IMR-90 (cell line): ENCODE measurements around the gene OR5P2. TPM values are rescaled to one million over a fixed set of nuclear protein-coding genes. Genes with fewer than 3 reads are reported as not detected.
"Not testable (repeated sequence)": the region's sequence is repeated elsewhere in the genome, so short reads cannot be mapped to it uniquely, and the experiment has no call there.

ENCODE experiments used
- ATAC-seq: fragments of 200-7000 bp; cut with Tn5 transposase; 2 replicates; pipeline ENCODE4 v1.9.1; 2020; ENCODE audit warnings: low read depth, mild to moderate bottlenecking, moderate library complexity
- BruUV-seq: library from RNA; stranded (reverse); fragments of 400-500 nt; replicated peaks from 2 replicates; lab custom pipeline; 2021; lab: Mats Ljungman, UMichigan
- CTCF ChIA-PET: fragments of 300-600 bp; formaldehyde crosslinking; extraction: SDS; loops from one replicate; lab custom pipeline; 2021; ENCODE audit warnings: antibody characterized with exemption; lab: Yijun Ruan, JAX
- POLR2A ChIA-PET: fragments of 300-600 bp; sonication (Branson Sonifier 250); formaldehyde crosslinking; loops from one replicate; lab custom pipeline; 2022; ENCODE audit warnings: antibody characterized with exemption; ENCODE audit not compliant: unreplicated experiment; lab: Charles Lee
- DNase-seq: peaks from one replicate; pipeline ENCODE4 v3.0.0; 2013
- H2AFZ ChIP-seq: replicated peaks from 2 replicates; pipeline ENCODE3; 2013; ENCODE audit warnings: low read length, mild to moderate bottlenecking; ENCODE audit not compliant: poor library complexity
- H2AK5ac ChIP-seq: 2 replicates; pipeline ENCODE4 v1.6.1; 2013; ENCODE audit warnings: low read depth, low read length, inconsistent platforms
- H2AK9ac ChIP-seq: replicated peaks from 2 replicates; pipeline ENCODE3; 2013; ENCODE audit warnings: mild to moderate bottlenecking, low read depth, low read length, moderate library complexity; ENCODE audit not compliant: poor library complexity
- H2BK120ac ChIP-seq: 2 replicates; pipeline ENCODE4 v1.6.1; 2013; ENCODE audit warnings: low read depth, low read length, inconsistent platforms
- H2BK15ac ChIP-seq: 3 replicates; pipeline ENCODE4 v1.6.1; 2013; ENCODE audit warnings: low read depth, low read length, inconsistent platforms
- H2BK20ac ChIP-seq: 2 replicates; pipeline ENCODE4 v1.6.1; 2013; ENCODE audit warnings: low read depth, mild to moderate bottlenecking, inconsistent platforms, low read length, moderate library complexity
- H2BK5ac ChIP-seq: 2 replicates; pipeline ENCODE4 v1.6.1; 2013; ENCODE audit warnings: mild to moderate bottlenecking, low read depth, low read length, inconsistent platforms; ENCODE audit not compliant: poor library complexity, severe bottlenecking
- H3K14ac ChIP-seq: replicated peaks from 2 replicates; pipeline ENCODE4 v1.6.1; 2013; ENCODE audit warnings: low read depth, low read length, inconsistent platforms
- H3K18ac ChIP-seq: 2 replicates; pipeline ENCODE4 v1.6.1; 2013; ENCODE audit warnings: low read depth, low read length, control low read depth
- H3K23ac ChIP-seq: 2 replicates; pipeline ENCODE4 v1.6.1; 2013; ENCODE audit warnings: low read depth, low read length, inconsistent platforms
- H3K27ac ChIP-seq: 2 replicates; pipeline ENCODE4 v1.5.1; 2013; ENCODE audit warnings: mild to moderate bottlenecking, control low read depth, low read length; ENCODE audit not compliant: insufficient read depth
- H3K27me3 ChIP-seq: 2 replicates; pipeline ENCODE4 v1.6.1; 2013; ENCODE audit warnings: low read length; ENCODE audit not compliant: control insufficient read depth, insufficient read depth
- H3K36me3 ChIP-seq: 2 replicates; pipeline ENCODE4 v1.6.1; 2013; ENCODE audit warnings: low read length, mixed read lengths; ENCODE audit not compliant: control insufficient read depth, insufficient read depth
- H3K4ac ChIP-seq: 2 replicates; pipeline ENCODE4 v1.6.1; 2013; ENCODE audit warnings: low read depth, low read length, inconsistent platforms
- H3K4me1 ChIP-seq: 2 replicates; pipeline ENCODE4 v1.6.1; 2013; ENCODE audit warnings: low read length, mixed read lengths; ENCODE audit not compliant: control insufficient read depth, insufficient read depth
- H3K4me2 ChIP-seq: 2 replicates; pipeline ENCODE4 v1.6.1; 2013; ENCODE audit warnings: low read depth, mild to moderate bottlenecking, control low read depth, low read length, moderate library complexity
- H3K4me3 ChIP-seq: 2 replicates; pipeline ENCODE4 v1.5.1; 2013; ENCODE audit warnings: low read depth, mild to moderate bottlenecking, control low read depth, low read length, moderate library complexity; ENCODE audit not compliant: insufficient read depth
- H3K56ac ChIP-seq: 2 replicates; pipeline ENCODE4 v1.6.1; 2013; ENCODE audit warnings: low read length, inconsistent platforms; ENCODE audit not compliant: insufficient read depth; ENCODE audit errors: extremely low read depth
- H3K79me1 ChIP-seq, 2 experiments: 2 replicates each; pipeline ENCODE4 v1.6.1; 2013; ENCODE audit warnings: low read length in 2 of 2, inconsistent platforms in 1 of 2, low read depth in 1 of 2
- H3K9ac ChIP-seq: 2 replicates; pipeline ENCODE4 v1.6.1; 2013; ENCODE audit warnings: low read depth, low read length, control low read depth
- H3K9me1 ChIP-seq: 2 replicates; pipeline ENCODE4 v1.6.1; 2013; ENCODE audit warnings: low read length, inconsistent platforms; ENCODE audit not compliant: insufficient read depth
- H3K9me3 ChIP-seq: 2 replicates; pipeline ENCODE4 v1.6.1; 2013; ENCODE audit warnings: low read length; ENCODE audit not compliant: control insufficient read depth, insufficient read depth
- H4K20me1 ChIP-seq: 2 replicates; pipeline ENCODE4 v1.6.1; 2013; ENCODE audit warnings: low read length, inconsistent platforms; ENCODE audit not compliant: insufficient read depth
- H4K5ac ChIP-seq: 2 replicates; pipeline ENCODE4 v1.6.1; 2013; ENCODE audit warnings: mild to moderate bottlenecking, low read depth, low read length, control low read depth
- H4K8ac ChIP-seq, 2 experiments: 2 replicates each; pipeline ENCODE4 v1.6.1; 2013; ENCODE audit warnings: low read depth in 2 of 2, low read length in 2 of 2, control low read depth in 1 of 2, inconsistent platforms in 1 of 2
- H4K91ac ChIP-seq: 2 replicates; pipeline ENCODE4 v1.6.1; 2013; ENCODE audit warnings: low read depth, low read length, inconsistent platforms; ENCODE audit not compliant: insufficient read depth
- CHD1 ChIP-seq: IDR thresholded peaks from 2 replicates; pipeline ENCODE4 v1.6.1; 2012; ENCODE audit warnings: low read depth, low read length, improper control_type of control experiment
- CTCF ChIP-seq: conservative IDR thresholded peaks from 2 replicates; pipeline ENCODE4 v1.5.1; 2012; ENCODE audit warnings: mild to moderate bottlenecking, low read depth, low read length, improper control_type of control experiment
- MAFK ChIP-seq: IDR thresholded peaks from 2 replicates; pipeline ENCODE4 v1.6.1; 2012; ENCODE audit warnings: low read depth, low read length, improper control_type of control experiment
- NFE2L2 ChIP-seq: fragments of 150-350 bp; IDR thresholded peaks from 2 replicates; pipeline ENCODE4 v1.6.1; 2016; ENCODE audit warnings: low read depth, mild to moderate bottlenecking, low read length
- SMC3 ChIP-seq: fragments of 150-350 bp; IDR thresholded peaks from 2 replicates; pipeline ENCODE4 v1.6.1; 2016; ENCODE audit warnings: low read depth, mild to moderate bottlenecking, antibody characterized with exemption, low read length, moderate library complexity
- WGBS, 2 experiments: methylation state at CpG; one replicate each; pipeline versions ENCODE4 v1.1.5 to v1.1.7; 2013; ENCODE audit warnings: missing lambda C conversion rate in 2 of 2; ENCODE audit not compliant: insufficient read length in 1 of 2; ENCODE audit errors: extremely low coverage in 2 of 2; 5-methylcytosine and 5-hydroxymethylcytosine counted together
- dilution Hi-C: fragments of 300-500 bp; cut with HindIII; formaldehyde crosslinking; loops from one replicate; pipeline ENCODE4 v1.14.3; 2018; ENCODE audit warnings: low sequenced_read_pairs; ENCODE audit not compliant: unreplicated experiment
- in situ Hi-C: fragments of 300-500 bp; cut with MboI; formaldehyde crosslinking; loops from 3 replicates; pipeline ENCODE4 v1.14.3; 2019; ENCODE audit warnings: low sequenced_read_pairs, inconsistent platforms, mixed read lengths
- intact Hi-C: fragments of 100-400 bp; cut with micrococcal nuclease; formaldehyde crosslinking; loops from 2 replicates; pipeline ENCODE4 v1.10.0; 2022
- polyA plus RNA-seq, 3 experiments: library from polyadenylated mRNA; depleted of rRNA; stranded (reverse); fragments of >200 nt; gene quantifications; 2 replicates each; pipeline ENCODE4 v1.2.3, GENCODE V29; 2012; ENCODE audit warnings: low replicate concordance in 1 of 3
- total RNA-seq: library from RNA; depleted of rRNA; stranded (reverse); fragments of >200 nt; gene quantifications from 2 replicates; pipeline ENCODE4 v1.2.3, GENCODE V29; 2012

OR5P2 gene
- total and polyA plus RNA-seq, 2 of the 4 experiments (the other 2 are of a cell fraction): not detected

GRCh38 chr11:7775689-7776088 lies 21.1 kb downstream of the OR5P2 start:
- TF ChIP-seq CHD1 (no peak), SMC3 (no peak), NFE2L2 (no peak), MAFK (no peak), CTCF (no peak)
- no TSS peak for BruUV-seq

GRCh38 chr11:7764301-7764700 lies 32.4 kb downstream of the OR5P2 start:
- H3K23ac ChIP-seq, H3K36me3 ChIP-seq, CTCF ChIA-PET, H3K4me3 ChIP-seq, H2BK20ac ChIP-seq, H2BK120ac ChIP-seq, POLR2A ChIA-PET, H3K4ac ChIP-seq, H3K9me1 ChIP-seq, intact Hi-C loops, H4K20me1 ChIP-seq, H2BK5ac ChIP-seq, DNase-seq, H4K91ac ChIP-seq, H3K4me2 ChIP-seq, H3K27me3 ChIP-seq, H3K27ac ChIP-seq, H4K5ac ChIP-seq, H3K4me1 ChIP-seq, H2AK9ac ChIP-seq, H2AK5ac ChIP-seq, ATAC-seq, H3K14ac ChIP-seq, H3K79me1 ChIP-seq, H2BK15ac ChIP-seq, H3K18ac ChIP-seq, H3K9ac ChIP-seq, H3K56ac ChIP-seq, in situ Hi-C loops, H2AFZ ChIP-seq, H4K8ac ChIP-seq, dilution Hi-C loops, BruUV-seq, H3K9me3 ChIP-seq: not testable (repeated sequence)
- WGBS, 2 experiments: no CpG with 5 or more reads among the region's 10 CpGs

More at GRCh38 chr11:7775689-7776088, 21.1 kb downstream of the OR5P2 start:
- Histone ChIP-seq H2AK5ac (no peak overlapping the region), H2AFZ (no peak overlapping the region), H3K27ac (no peak overlapping the region), H3K9me3 (0 out of 2 replicates have a peak, but pooled peaks cover 2% of the 10 kb centered on the region), H2BK20ac (no peak overlapping the region), H3K36me3 (no peaks in the 10 kb centered on the region), H4K8ac (no peak overlapping the region), H3K27me3 (no peaks in the 10 kb centered on the region), H3K14ac (no peak overlapping the region), H3K23ac (no peak overlapping the region), H3K4me2 (no peak overlapping the region), H3K4me1 (no peaks in the 10 kb centered on the region), H3K18ac (no peak overlapping the region), H4K20me1 (no peaks in the 10 kb centered on the region), H2BK5ac (no peak overlapping the region), H2BK15ac (no peak overlapping the region), H3K4me3 (no peak overlapping the region), H3K9ac (no peak overlapping the region), H3K79me1 (no peaks in the 10 kb centered on the region), H3K56ac (no peak overlapping the region), H2AK9ac (no peak overlapping the region), H2BK120ac (no peak overlapping the region), H3K9me1 (no peaks in the 10 kb centered on the region), H3K4ac (no peak overlapping the region), H4K5ac (no peak overlapping the region), H4K91ac (no peak overlapping the region)
- ChIA-PET CTCF (no interaction called here), POLR2A (no interaction called here)
- ATAC-seq: no peak
- intact Hi-C loops: no loop called here
- DNase-seq: no peak
- in situ Hi-C loops: no loop called here
- WGBS, 2 experiments: no CpG with 5 or more reads among the region's 3 CpGs
- dilution Hi-C loops: no loop called here
